Body of pancreas (tissue), 4 donors: ENCODE data around the gene PALM. TPM values are rescaled to one million over a fixed set of nuclear protein-coding genes. Genes with fewer than 3 reads are reported as not detected.

Source experiments
- ATAC-seq: fragments of 150-250 bp; one replicate; pipeline ENCODE4 v1.9.1; 2016
- DNase-seq, 4 donors: peaks; one replicate each; pipeline ENCODE4 v3.0.0-alpha.2; 2019
- H3K27ac ChIP-seq, 4 donors: fragments of 200-600 bp; sonication (generic); 1 replicate in 3 of 4; 2 replicates in 1 of 4; pipeline versions ENCODE4 v1.5.1 to v1.6.1; 2016 to 2019; ENCODE audit warnings: mild to moderate bottlenecking in 1 of 4, mixed read lengths in 1 of 4, moderate library complexity in 1 of 4
- H3K27me3 ChIP-seq, 2 donors: fragments of 200-600 bp; sonication (generic); one replicate each; pipeline ENCODE4 v1.6.0; 2016; ENCODE audit warnings: mild to moderate bottlenecking in 1 of 2
- H3K36me3 ChIP-seq, 2 donors: fragments of 200-600 bp; sonication (generic); replicated peaks in 1 of 2; 2 replicates each; pipeline ENCODE4 v1.5.1; 2016; ENCODE audit warnings: low read depth in 2 of 2; ENCODE audit not compliant: insufficient read depth in 1 of 2
- H3K4me1 ChIP-seq: fragments of 200-600 bp; sonication (generic); one replicate; pipeline ENCODE4 v1.6.0; 2016
- H3K4me3 ChIP-seq, 2 donors: fragments of 200-600 bp; sonication (generic); 1 replicate in 1 of 2; 2 replicates in 1 of 2; pipeline ENCODE4 v1.5.1; 2016 to 2019
- H3K9me3 ChIP-seq, 3 donors: fragments of 200-600 bp; sonication (generic); 1 replicate in 2 of 3; 2 replicates in 1 of 3; pipeline ENCODE4 v1.5.1; 2016
- POLR2A ChIP-seq, 3 donors: fragments of 450-650 bp; IDR thresholded peaks; one replicate each; pipeline ENCODE4 v1.6.1; 2016; ENCODE audit warnings: antibody characterized with exemption in 3 of 3, mild to moderate bottlenecking in 2 of 3
- WGBS, 2 donors: methylation state at CpG; one replicate each; pipeline ENCODE4 v1.1.5; 2017; 5-methylcytosine and 5-hydroxymethylcytosine counted together
- intact Hi-C: fragments of 100-400 bp; cut with DNase I; formaldehyde crosslinking; loops from one replicate; pipeline ENCODE4 v1.15.1; 2023
- total RNA-seq, 2 donors: library from RNA; depleted of rRNA; stranded (reverse); fragments of >200 nt; gene quantifications; one replicate each; pipeline ENCODE4 v1.1.0, GENCODE V29; 2016
- TF ChIP-seq, protein P1 (sequence below), 7 experiments: fragments of 450-650 bp in 4 of 7; fragments of 200-600 bp in 3 of 7; sonication (generic) in 3 of 7; IDR thresholded peaks; one replicate each; pipeline ENCODE4 v1.5.1; 2016 to 2019; ENCODE audit warnings: antibody characterized with exemption in 7 of 7

PALM gene
- total RNA-seq, 2 donors from 2014 or later = 14.8 to 32.6 TPM

- Histone ChIP-seq H3K4me3 (no peak overlapping the region), H3K4me1 (peaks cover 11% of the 10 kb centered on the region), H3K9me3 (peaks cover 0 to 6% (median 0%) of the 10 kb centered on the region in 3 donors), H3K27ac (peak overlapping the region in 1 of 4 donors; percentile 21), H3K27me3 (peaks cover 0 to 5% of the 10 kb centered on the region in 2 donors), H3K36me3 (no peaks in the 10 kb centered on the region)
- WGBS, 2 donors = 10% methylated on average over 50 of the region's 54 CpGs; no CpG with 5 or more reads in 1 of the 2 donors
- peak; percentile 33 for ATAC-seq
- peak in 3 of 4 donors; percentile 34 to 41 (median 37) for DNase-seq
- intact Hi-C loops = no loop called here
- TF ChIP-seq, protein P1, sequence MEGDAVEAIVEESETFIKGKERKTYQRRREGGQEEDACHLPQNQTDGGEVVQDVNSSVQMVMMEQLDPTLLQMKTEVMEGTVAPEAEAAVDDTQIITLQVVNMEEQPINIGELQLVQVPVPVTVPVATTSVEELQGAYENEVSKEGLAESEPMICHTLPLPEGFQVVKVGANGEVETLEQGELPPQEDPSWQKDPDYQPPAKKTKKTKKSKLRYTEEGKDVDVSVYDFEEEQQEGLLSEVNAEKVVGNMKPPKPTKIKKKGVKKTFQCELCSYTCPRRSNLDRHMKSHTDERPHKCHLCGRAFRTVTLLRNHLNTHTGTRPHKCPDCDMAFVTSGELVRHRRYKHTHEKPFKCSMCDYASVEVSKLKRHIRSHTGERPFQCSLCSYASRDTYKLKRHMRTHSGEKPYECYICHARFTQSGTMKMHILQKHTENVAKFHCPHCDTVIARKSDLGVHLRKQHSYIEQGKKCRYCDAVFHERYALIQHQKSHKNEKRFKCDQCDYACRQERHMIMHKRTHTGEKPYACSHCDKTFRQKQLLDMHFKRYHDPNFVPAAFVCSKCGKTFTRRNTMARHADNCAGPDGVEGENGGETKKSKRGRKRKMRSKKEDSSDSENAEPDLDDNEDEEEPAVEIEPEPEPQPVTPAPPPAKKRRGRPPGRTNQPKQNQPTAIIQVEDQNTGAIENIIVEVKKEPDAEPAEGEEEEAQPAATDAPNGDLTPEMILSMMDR (IDR thresholded peaks at IDR 0.05) = no peak
- TF ChIP-seq POLR2A (IDR thresholded peaks at IDR 0.05) = no peak
These were observed 10.3 kb downstream of the PALM start for GRCh38 chr19:718991-719512.

DNA sequence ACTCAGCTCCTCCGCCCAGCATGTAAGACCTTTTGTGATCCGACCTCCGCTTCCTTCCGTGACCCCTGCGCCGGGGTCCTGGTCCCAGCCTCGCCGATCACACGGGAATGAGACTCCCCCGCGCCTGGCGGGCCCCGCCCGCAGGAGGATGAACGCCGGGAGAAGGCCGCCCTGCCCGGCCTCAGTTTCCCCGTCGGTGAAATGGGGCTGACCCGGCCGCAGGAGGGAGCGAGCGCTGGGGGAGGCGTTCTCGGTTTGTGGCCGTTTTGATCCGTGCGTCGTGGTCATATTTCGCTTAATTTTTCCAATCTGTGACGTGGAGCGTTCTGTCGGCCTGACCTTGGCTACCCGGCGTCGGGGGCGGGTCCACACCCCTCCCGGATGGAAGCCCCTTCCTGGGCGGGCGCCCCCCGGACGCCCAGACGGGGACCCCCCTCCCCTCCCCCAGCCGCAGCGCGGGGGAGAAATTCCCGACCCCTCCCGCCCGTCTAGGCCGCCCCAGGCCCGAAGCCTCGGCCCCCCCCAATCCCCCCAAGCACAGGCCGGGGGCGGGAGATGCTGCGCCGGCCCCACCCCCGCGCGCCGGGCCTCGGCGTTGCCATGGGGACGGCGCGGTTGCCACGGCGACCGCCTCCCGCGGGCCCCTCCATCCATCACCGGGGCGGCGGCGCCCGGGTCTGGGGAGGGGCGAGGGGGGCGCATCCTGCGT is 11.1 kb downstream of the PALM start:
- Histone ChIP-seq H3K27ac (no peak overlapping the region), H3K4me1 (peaks cover 11% of the 10 kb centered on the region), H3K36me3 (no peaks in the 10 kb centered on the region), H3K9me3 (peaks cover 0 to 6% (median 0%) of the 10 kb centered on the region in 3 donors), H3K27me3 (peaks cover 0 to 7% of the 10 kb centered on the region in 2 donors), H3K4me3 (no peak overlapping the region)
- WGBS, 2 donors = 7 to 24% methylated on average over 16 to 56 of the region's 79 CpGs
- no peak for TF ChIP-seq POLR2A (IDR thresholded peaks at IDR 0.05)
- TF ChIP-seq, protein P1 (IDR thresholded peaks at IDR 0.05) = no peak
- intact Hi-C loops = no loop called here
- DNase-seq (no peak), ATAC-seq (no peak)

DNA sequence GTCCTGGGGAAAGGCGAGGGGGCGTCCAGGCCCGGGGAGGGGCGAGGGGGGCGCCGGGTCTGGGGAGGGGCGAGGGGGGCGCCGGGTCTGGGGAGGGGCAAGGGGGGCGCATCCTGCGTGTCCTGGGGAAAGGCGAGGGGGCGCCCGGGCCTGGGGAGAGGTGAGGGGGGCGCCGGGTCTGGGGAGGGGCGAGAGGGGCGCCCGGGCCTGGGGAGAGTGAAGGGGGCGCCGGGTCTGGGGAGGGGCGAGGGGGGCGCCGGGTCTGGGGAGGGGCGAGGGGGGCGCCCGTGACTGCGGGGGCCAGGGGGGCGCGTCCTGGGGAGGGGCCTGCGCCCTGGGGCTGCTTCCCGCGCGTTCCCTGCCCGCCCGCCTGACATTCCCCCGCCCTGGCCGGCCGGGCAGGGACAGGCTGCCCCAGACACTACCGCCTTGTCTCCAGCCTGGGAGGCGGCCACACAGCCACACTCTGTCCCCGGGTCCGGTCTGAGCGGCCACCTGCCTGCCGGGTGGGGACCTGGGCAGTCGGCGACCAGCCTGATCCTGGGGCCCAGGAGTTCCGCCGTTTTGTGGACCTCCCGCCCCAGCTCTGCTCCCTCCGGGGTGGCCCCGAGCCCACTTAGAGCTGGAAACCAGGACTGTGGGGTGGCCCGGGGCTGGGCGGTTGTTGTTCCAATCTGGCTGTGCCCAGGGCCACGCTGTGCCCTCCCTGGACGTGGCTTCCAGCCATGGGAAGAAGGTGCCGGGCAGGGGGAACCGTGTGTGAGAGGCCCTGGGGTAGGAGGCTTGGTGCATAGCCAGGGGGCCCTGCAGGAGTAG is 11.8 kb downstream of the PALM start:
- H3K27me3 ChIP-seq = peaks cover 0 to 7% of the 10 kb centered on the region in 2 donors
- H3K27ac ChIP-seq = no peak overlapping the region
- 19% methylated on average over 30 of the region's 58 CpGs; no CpG with 5 or more reads in 1 of the 2 donors for WGBS, 2 donors
- H3K4me3 ChIP-seq = no peak overlapping the region
- intact Hi-C loops = no loop called here
- DNase-seq = no peak
- no peak for ATAC-seq
- TF ChIP-seq, protein P1 (IDR thresholded peaks at IDR 0.05) = no peak
- TF ChIP-seq POLR2A (IDR thresholded peaks at IDR 0.05) = no peak
- peaks cover 11% of the 10 kb centered on the region for H3K4me1 ChIP-seq
- no peaks in the 10 kb centered on the region for H3K36me3 ChIP-seq
- H3K9me3 ChIP-seq = peaks cover 0 to 2% (median 0%) of the 10 kb centered on the region in 3 donors

DNA sequence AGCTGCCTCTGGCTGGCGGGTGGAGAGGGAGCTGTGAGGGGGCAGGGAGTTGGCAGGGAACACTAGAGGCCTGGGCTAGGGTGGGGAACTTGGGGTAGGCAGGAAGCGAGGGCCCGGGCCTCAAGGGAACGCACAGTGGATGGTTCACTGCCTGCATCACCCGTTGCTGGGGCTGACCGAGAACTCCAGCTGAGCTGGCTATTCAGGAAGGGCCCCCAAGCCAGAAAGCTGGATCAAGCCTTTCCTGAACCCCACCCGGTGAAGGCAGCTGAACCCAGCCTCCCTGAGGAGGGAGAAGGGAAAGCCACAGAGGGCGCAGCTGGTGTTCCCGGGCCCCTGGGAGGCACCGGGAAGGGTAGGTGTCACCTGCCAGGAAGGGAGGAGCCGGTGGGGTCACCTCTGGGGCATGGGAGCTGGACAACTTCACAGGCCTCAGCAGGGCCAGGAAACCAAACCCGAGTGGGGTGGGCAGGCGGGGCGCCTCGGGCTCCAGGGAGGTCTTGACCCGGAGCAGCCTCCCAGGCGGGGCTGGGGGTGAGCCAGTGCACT is 13.9 kb downstream of the PALM start:
- Histone ChIP-seq H3K4me3 (no peak overlapping the region), H3K4me1 (peaks cover 11% of the 10 kb centered on the region), H3K9me3 (no peaks in the 10 kb centered on the region), H3K27ac (no peak overlapping the region), H3K36me3 (no peaks in the 10 kb centered on the region), H3K27me3 (peaks cover 0 to 7% of the 10 kb centered on the region in 2 donors)
- 68 to 73% methylated on average over 10 to 17 of the region's 17 CpGs for WGBS, 2 donors
- ATAC-seq = no peak
- no peak for DNase-seq
- no peak for TF ChIP-seq POLR2A (IDR thresholded peaks at IDR 0.05)
- TF ChIP-seq, protein P1 (IDR thresholded peaks at IDR 0.05) = no peak
- intact Hi-C loops = no loop called here
